B cell (primary cell): ENCODE measurements around the gene MPHOSPH8. TPM values are rescaled to one million over a fixed set of nuclear protein-coding genes. Genes with fewer than 3 reads are reported as not detected.

Experiments used
- ATAC-seq: fragments of 200-7000 bp; cut with Tn5 transposase; one replicate; pipeline ENCODE4 v1.10.0; 2021; ENCODE audit warnings: low read depth, mild to moderate bottlenecking, moderate number of reproducible peaks, moderate library complexity
- CTCF ChIA-PET: fragments of 350-600 bp; sonication (Branson Sonifier 250); formaldehyde crosslinking; loops from one replicate; lab custom pipeline; 2021; ENCODE audit warnings: antibody characterized with exemption, inconsistent platforms; lab: Charles Lee
- POLR2A ChIA-PET: fragments of 350-600 bp; sonication (Branson Sonifier 250); formaldehyde crosslinking; loops from one replicate; lab custom pipeline; 2021; ENCODE audit warnings: antibody characterized with exemption; lab: Charles Lee
- DNase-seq: peaks from one replicate; pipeline ENCODE4 v3.0.0; 2013
- H2AFZ ChIP-seq: 2 replicates; pipeline ENCODE4 v1.6.1; 2012; ENCODE audit warnings: mild to moderate bottlenecking, low read depth, low read length; ENCODE audit not compliant: insufficient read depth, poor library complexity, severe bottlenecking
- H3K27ac ChIP-seq, 2 donors: 1 replicate in 1 of 2; 2 replicates in 1 of 2; pipeline ENCODE4 v1.5.1; 2012 to 2013; ENCODE audit warnings: low read length in 2 of 2, mild to moderate bottlenecking in 2 of 2, moderate library complexity in 1 of 2
- H3K27me3 ChIP-seq, 4 experiments: fragments of 200-600 bp in 1 of 4; sonication (generic) in 1 of 4; replicated peaks in 1 of 4; 1 replicate in 2 of 4; 2 replicates in 2 of 4; pipeline versions ENCODE4 v1.6.1 to v1.7.0; 2013 to 2016; ENCODE audit warnings: low read length in 3 of 4, mild to moderate bottlenecking in 2 of 4, mixed read lengths in 1 of 4, moderate library complexity in 1 of 4; ENCODE audit not compliant: insufficient read depth in 4 of 4, control insufficient read depth in 3 of 4; ENCODE audit errors: control extremely low read depth in 1 of 4
- H3K36me3 ChIP-seq, 2 experiments: replicated peaks in 1 of 2; 1 replicate in 1 of 2; 2 replicates in 1 of 2; pipeline versions ENCODE4 v1.6.1 to v1.7.1; 2013; ENCODE audit warnings: low read length in 1 of 2; ENCODE audit not compliant: insufficient read depth in 2 of 2, control insufficient read depth in 1 of 2; ENCODE audit errors: control extremely low read depth in 1 of 2, extremely low read depth in 1 of 2
- H3K4me1 ChIP-seq, 2 donors: fragments of 200-600 bp in 1 of 2; sonication (generic) in 1 of 2; 1 replicate in 1 of 2; 2 replicates in 1 of 2; pipeline versions ENCODE4 v1.5.1 to v1.6.1; 2013 to 2017; ENCODE audit warnings: low read length in 2 of 2; ENCODE audit not compliant: control insufficient read depth in 2 of 2, insufficient read depth in 2 of 2
- H3K4me2 ChIP-seq: replicated peaks from 2 replicates; pipeline ENCODE3; 2012; ENCODE audit warnings: mild to moderate bottlenecking, low read depth, low read length; ENCODE audit not compliant: poor library complexity, severe bottlenecking
- H3K4me3 ChIP-seq, 5 experiments: fragments of 200-600 bp in 1 of 5; sonication (generic) in 1 of 5; 1 replicate in 3 of 5; 2 replicates in 2 of 5; pipeline versions ENCODE4 v1.5.1 to v1.7.0; 2011 to 2016; ENCODE audit warnings: low read length in 4 of 5, mild to moderate bottlenecking in 4 of 5, low read depth in 2 of 5, control low read depth in 1 of 5, moderate library complexity in 1 of 5; ENCODE audit not compliant: insufficient read depth in 1 of 5; ENCODE audit errors: control extremely low read depth in 1 of 5, extremely low read depth in 1 of 5
- H3K79me2 ChIP-seq: fragments of 200-600 bp; sonication (generic); one replicate; pipeline ENCODE4 v1.6.0; 2016; ENCODE audit warnings: low read length; ENCODE audit not compliant: control insufficient read depth, insufficient read depth
- H3K9ac ChIP-seq: fragments of 200-600 bp; sonication (generic); 2 replicates; pipeline ENCODE4 v1.6.1; 2017; ENCODE audit warnings: mild to moderate bottlenecking, low read length, moderate library complexity
- H3K9me3 ChIP-seq, 3 donors: one replicate each; pipeline versions ENCODE4 v1.6.1 to v1.7.1; 2013; ENCODE audit warnings: low read length in 2 of 3; ENCODE audit not compliant: control insufficient read depth in 2 of 3, insufficient read depth in 1 of 3; ENCODE audit errors: control extremely low read depth in 1 of 3
- H4K20me1 ChIP-seq: 2 replicates; pipeline ENCODE4 v1.6.0; 2012; ENCODE audit warnings: mild to moderate bottlenecking, low read length; ENCODE audit not compliant: insufficient read depth, control insufficient read depth, poor library complexity, severe bottlenecking
- H3K27ac Mint-ChIP-seq: one replicate; pipeline ENCODE4 v1.8.0; 2021; ENCODE audit warnings: mixed read lengths
- H3K27me3 Mint-ChIP-seq: one replicate; pipeline ENCODE4 v1.8.0; 2021; ENCODE audit warnings: mixed read lengths
- H3K4me1 Mint-ChIP-seq: one replicate; pipeline ENCODE4 v1.8.0; 2021; ENCODE audit warnings: mixed read lengths
- H3K4me3 Mint-ChIP-seq: one replicate; pipeline ENCODE4 v1.8.0; 2021; ENCODE audit warnings: mixed read lengths
- H3K9me3 Mint-ChIP-seq: one replicate; pipeline ENCODE4 v1.8.0; 2022; ENCODE audit warnings: mixed read lengths; ENCODE audit not compliant: insufficient read depth
- CTCF ChIP-seq: fragments of 200-600 bp; IDR thresholded peaks from one replicate; pipeline ENCODE4 v1.8.0; 2022; ENCODE audit warnings: antibody characterized with exemption, mild to moderate bottlenecking
- EZH2 ChIP-seq: IDR thresholded peaks from 2 replicates; pipeline ENCODE4 v1.6.1; 2012; ENCODE audit warnings: borderline replicate concordance, low read depth, mild to moderate bottlenecking, moderate library complexity, low read length; ENCODE audit not compliant: insufficient read depth, poor library complexity, severe bottlenecking
- WGBS: methylation state at CpG from one replicate; pipeline ENCODE4 v1.1.5; 2013; ENCODE audit warnings: missing lambda C conversion rate; ENCODE audit not compliant: insufficient coverage; 5-methylcytosine and 5-hydroxymethylcytosine counted together
- intact Hi-C: fragments of 100-400 bp; cut with micrococcal nuclease; formaldehyde crosslinking; loops from one replicate; pipeline ENCODE4 v1.10.0; 2022
- polyA plus RNA-seq: library from polyadenylated mRNA; depleted of rRNA; stranded (reverse); fragments of >200 nt; gene quantifications from 2 replicates; pipeline ENCODE4 v1.2.3, GENCODE V29; 2012
- total RNA-seq, 2 donors: library from RNA; stranded (reverse); fragments of 120-200 nt in 1 of 2; gene quantifications; 1 replicate in 1 of 2; 2 replicates in 1 of 2; pipeline versions ENCODE4 v1.2.3 to v1.2.4, GENCODE V29; 2013 to 2022

MPHOSPH8 gene
- total and polyA plus RNA-seq, 2 donors (not counting 1 experiment from before 2014, with no cell fraction given): 25.6 to 106 TPM

DNA sequence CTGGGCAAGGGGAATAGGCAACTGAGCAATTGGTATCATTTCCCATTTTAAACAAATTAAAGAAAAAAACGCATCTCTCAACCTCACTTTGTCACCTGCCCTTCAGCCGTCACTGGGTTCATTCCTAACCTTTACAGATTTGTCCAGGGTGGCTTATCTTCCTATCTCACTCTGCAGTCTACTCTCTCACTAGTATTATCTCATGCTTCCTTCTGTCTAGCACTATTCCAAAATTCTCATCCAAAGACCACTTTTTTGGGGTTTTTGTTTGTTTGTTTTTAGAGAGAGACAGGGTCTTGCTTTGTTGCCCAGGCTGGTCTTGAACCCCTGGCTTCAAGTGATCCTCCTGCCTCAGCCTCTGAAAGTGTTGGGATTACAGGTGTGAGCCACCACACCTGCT is 26.7 kb upstream of the MPHOSPH8 start:
- no peak for ATAC-seq
- peaks cover 2 to 19% (median 5%) of the 10 kb centered on the region in 3 donors for H3K9me3 ChIP-seq
- ChIA-PET CTCF (no interaction called here), POLR2A (no interaction called here)
- H3K4me1 ChIP-seq: peaks cover 6% of the 10 kb centered on the region in 2 donors
- 100% methylated on average over 2 of the region's 2 CpGs for WGBS
- no peaks in the 10 kb centered on the region for H3K79me2 ChIP-seq
- no peaks in the 10 kb centered on the region for H4K20me1 ChIP-seq
- intact Hi-C loops: no loop called here
- H3K27me3 ChIP-seq: peaks cover 0 to 28% (median 7%) of the 10 kb centered on the region in 4 experiments
- H3K4me3 ChIP-seq: no peak overlapping the region
- no peak overlapping the region for H3K27ac Mint-ChIP-seq
- H3K9ac ChIP-seq: no peak overlapping the region
- H3K27me3 Mint-ChIP-seq: peaks cover 17% of the 10 kb centered on the region
- no peak for TF ChIP-seq CTCF
- TF ChIP-seq EZH2: no peak
- H3K9me3 Mint-ChIP-seq: peaks cover 2% of the 10 kb centered on the region
- no peak for DNase-seq
- no peak overlapping the region for H3K27ac ChIP-seq
- H3K4me1 Mint-ChIP-seq: peaks cover 6% of the 10 kb centered on the region
- no peaks in the 10 kb centered on the region for H3K36me3 ChIP-seq
- no peak overlapping the region for H2AFZ ChIP-seq
- H3K4me2 ChIP-seq: no peak overlapping the region
- H3K4me3 Mint-ChIP-seq: no peak overlapping the region

DNA sequence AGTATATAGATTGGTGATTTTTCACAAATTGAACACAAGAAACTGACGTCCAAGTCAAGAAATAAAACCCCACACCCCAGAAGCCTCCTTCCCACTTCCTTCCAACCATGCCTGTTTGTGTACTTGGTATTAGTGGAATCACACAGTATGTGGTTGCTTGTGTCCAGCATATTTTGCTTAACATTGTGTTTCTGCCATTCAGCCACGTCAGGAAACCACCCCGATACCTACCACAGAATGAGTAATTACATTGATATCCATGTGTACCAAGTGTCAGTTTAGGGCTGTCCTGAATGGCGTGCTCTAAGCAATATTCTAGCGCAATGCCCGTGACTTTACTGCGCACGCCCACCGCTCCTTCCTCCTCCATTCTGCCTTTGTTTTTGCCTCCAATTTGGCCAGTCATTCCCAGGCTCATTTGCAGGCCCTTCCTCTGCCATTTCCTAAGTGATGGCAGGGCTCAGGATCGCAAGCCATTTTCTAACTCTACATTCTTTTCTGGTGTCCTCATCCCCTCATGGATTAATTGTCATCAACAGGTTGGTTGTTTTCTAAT is 25.9 kb upstream of the MPHOSPH8 start:
- Histone ChIP-seq H3K4me3 (no peak overlapping the region), H3K79me2 (no peaks in the 10 kb centered on the region), H2AFZ (no peak overlapping the region), H3K27me3 (peaks cover 0 to 24% (median 4%) of the 10 kb centered on the region in 4 experiments), H3K4me2 (no peak overlapping the region), H3K9ac (no peak overlapping the region), H4K20me1 (no peaks in the 10 kb centered on the region), H3K27ac (no peak overlapping the region), H3K36me3 (no peaks in the 10 kb centered on the region), H3K9me3 (peaks cover 2 to 19% (median 5%) of the 10 kb centered on the region in 3 donors), H3K4me1 (peaks cover 0 to 2% of the 10 kb centered on the region in 2 donors)
- WGBS: 100% methylated on average over 7 of the region's 10 CpGs
- Mint-ChIP-seq H3K9me3 (peaks cover 2% of the 10 kb centered on the region), H3K4me1 (peaks cover 4% of the 10 kb centered on the region), H3K27ac (no peak overlapping the region), H3K27me3 (peaks cover 15% of the 10 kb centered on the region), H3K4me3 (no peak overlapping the region)
- ATAC-seq: no peak
- POLR2A ChIA-PET: no interaction called here
- no peak for TF ChIP-seq CTCF
- no peak for TF ChIP-seq EZH2
- intact Hi-C loops: no loop called here
- DNase-seq: no peak
- CTCF ChIA-PET: no interaction called here
